ENCODE results near the gene GNA14.
"Not testable (repeated sequence)": the region's sequence is repeated elsewhere in the genome, so short reads cannot be mapped to it uniquely, and the experiment has no call there.

The GNA14 gene

DNA sequence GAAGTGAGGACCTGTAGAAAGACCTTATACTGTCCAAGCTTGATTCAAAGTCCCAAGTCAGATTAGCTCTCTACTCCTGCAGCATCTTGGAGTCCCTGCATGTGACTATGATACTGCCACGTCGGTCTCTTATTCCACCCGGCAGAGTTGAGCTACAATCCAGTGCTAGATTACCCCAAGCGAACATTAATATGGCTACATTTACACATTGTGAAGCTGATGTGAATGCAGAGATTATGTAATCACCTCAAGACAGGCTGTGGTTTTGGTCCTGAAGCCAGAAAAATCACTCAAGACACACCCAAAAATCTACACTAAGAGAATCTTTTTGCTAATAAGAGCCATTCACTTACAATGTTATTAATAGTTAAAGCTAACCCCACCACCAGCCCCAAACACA lies 116.7 kb downstream of the GNA14 start:
- ATAC-seq, result no peak

DNA sequence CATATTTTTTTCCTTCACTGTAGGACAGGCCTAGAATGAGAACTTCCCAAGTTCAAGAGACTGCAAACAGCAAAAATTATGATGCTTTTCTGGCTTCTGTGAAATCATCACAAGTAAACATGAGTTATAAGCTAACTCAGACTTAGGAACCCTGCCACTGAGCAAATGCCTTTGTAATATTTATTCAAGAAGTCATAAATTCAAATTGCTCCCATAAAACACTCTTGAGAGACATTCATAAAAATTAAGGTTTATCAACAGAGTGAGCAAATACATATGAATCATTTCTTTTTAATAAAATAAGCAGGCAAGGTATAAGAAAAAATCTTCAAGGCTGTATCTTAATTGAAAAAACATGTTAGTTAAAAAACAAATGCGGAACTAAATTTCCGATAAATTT lies 124.2 kb downstream of the GNA14 start:
- ATAC-seq, result no peak

DNA sequence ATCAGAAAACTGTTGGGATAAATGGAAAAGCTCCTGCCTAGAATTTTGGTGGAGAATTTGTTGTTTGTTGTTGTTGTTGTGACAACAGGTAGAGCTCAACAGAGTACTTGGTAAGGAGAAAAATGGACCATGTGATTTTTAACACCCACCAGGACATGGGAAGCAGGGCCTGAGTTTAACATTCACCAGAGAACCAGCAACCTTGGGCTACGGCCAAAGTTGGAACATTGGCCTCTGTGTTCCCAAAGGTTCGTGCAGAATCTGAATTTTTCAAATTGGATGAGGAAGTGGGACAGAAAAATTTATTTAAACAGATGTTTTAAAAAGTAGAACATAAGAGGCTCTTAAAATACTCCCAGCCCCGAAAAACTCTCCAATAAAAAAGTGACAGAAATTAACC lies 127.0 kb downstream of the GNA14 start:
- ATAC-seq, result no peak

DNA sequence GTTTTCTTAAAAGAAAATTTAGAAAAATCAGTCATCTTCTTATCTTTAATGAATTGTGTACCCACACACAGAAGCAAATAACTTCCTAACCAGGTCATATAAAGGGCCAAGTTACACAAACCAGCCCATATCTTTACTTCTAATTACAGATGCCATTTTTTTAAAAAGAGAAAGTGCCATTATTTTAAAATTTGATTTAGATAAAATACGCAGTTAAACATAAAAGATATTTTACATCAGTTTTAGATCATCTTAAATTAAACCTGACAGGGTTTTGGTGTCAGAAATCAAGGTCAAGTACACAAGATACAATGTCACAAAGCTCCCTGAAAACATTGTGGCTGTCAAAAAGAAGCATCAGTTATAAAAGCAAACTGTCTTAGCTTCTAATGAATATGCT lies 129.4 kb downstream of the GNA14 start:
- no peak for ATAC-seq

DNA sequence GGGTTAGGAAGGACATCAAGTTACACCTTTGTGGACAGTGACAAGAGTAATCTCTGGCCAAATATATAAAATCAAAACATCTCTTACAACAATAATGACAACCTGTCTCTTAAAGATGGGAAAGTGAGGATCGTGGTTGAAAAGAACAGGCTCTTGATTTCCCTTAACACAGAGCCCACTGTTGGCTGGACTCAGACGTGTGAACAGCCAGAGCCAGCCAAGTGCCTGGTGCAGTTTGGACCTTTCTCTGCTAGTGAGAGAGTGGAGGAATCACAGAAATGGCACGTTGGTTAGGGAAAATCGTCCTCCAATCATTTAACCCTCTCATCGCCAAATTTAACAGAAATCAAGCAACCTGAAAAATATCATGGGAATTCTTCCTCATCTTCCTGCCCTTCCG lies 131.3 kb downstream of the GNA14 start:
- ATAC-seq, result no peak

DNA sequence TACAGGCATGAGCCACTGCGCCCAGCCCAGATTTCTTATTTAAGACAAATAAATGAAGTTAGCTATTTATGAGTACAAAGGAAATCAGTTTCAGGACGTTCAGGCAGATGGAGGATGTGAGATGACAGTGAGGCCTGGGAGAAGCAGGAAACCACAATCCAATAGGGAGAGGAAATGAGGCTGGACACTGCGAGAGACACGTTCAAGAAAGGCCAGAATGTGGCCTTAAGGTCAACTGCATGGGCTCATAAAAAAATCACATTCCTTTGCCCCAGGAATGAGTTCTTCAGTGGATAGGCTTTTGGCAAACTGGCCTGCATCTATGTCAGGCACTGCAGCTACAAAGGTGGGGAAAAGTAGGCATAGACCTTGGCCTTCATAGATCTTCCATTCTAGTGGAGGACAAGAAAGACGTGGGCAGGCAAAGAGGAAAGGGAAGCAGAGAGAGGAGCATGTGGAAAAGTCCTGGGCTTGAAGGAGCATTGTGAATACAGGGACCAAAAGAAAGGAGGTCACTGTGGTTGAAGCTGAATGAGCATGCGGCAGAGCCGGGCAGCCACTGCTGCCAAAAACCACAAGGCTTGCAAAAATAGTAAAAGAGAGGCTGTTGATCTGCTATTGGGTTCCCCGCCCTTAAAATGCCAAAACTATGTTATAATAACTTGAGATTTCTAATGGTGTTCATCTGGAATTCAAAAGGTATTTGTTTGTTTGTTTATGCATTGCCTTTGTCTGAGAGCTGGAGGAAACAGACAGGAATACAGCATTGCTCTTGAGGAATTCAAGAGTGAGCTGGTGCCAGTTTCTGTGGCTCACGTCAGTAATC lies 133.0 kb downstream of the GNA14 start:
- no peak for ATAC-seq

DNA sequence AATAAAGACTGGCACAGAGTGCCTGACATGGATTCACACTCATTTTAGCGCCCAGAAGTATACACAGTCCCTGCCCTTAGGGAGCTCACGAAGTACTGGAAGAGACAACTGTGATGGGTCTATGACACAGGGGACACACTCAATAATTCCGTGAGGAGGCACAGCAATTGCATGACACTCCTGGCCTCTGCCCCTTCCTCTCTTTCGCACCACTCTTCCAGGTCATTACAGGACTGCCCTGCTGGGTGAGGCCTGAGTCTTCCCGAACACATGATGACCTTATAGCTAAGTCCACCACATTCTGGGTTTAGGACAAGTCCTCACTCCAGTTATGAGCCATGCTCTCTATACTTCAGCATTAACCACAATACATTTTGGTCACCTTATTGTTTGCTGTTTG lies 134.7 kb downstream of the GNA14 start:
- ATAC-seq, result no peak

DNA sequence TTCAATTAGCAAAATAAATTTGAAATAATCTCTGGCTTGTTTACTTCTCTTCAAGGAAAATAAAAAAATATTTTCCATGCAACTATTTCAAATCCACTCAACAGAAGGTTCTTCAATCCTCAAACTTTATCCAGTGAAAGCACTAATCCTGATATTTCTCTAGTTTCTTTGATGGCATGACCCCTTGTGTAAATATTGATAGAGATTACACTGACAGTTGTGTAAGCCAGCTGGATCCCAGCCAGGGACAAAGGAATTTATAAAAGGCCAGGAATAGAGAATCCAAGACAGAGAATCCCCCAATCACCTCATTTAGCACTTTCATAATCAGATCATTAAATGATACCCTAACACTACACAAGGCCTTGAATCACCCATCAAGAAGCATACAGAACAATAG lies 135.2 kb downstream of the GNA14 start:
- no peak for ATAC-seq

DNA sequence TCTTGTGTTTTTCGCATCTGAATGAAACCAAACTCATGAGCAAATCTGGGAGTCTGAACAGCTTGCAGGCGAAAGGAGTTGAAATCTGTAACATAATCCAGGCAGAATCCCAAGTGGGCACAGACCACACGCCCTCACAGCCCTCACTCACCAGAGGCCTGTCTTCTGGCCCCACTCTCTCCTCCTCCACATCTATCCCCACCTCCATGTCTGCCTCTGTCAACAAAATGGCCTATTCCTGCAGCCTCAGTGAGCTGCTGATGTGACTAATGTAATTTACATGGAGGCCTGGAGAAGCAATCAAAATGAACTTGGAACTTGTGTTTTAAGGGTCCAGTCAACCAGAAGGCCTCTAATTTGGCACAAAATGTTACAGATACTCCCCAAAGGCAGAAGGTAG lies 136.6 kb downstream of the GNA14 start:
- ATAC-seq, result no peak

DNA sequence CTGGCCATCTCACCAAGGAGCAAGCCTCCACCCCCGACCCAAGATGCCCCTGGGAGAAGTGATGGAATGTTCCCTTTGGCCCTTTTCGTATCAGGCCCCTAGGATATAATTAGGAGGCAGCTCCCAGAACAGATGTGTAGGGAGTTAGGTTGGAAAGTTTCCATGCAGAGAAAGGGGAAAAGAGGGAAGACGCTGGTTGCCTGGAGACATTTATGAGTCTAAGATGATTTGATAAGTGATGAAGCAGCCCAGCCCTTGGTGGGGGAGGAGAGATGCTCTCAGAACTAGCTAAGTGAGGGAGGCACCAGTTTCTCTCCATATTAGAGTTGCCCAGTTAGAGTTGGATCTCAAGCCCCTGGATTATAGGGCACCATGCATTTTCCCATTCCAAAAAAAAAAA lies 137.5 kb downstream of the GNA14 start:
- no peak for ATAC-seq

DNA sequence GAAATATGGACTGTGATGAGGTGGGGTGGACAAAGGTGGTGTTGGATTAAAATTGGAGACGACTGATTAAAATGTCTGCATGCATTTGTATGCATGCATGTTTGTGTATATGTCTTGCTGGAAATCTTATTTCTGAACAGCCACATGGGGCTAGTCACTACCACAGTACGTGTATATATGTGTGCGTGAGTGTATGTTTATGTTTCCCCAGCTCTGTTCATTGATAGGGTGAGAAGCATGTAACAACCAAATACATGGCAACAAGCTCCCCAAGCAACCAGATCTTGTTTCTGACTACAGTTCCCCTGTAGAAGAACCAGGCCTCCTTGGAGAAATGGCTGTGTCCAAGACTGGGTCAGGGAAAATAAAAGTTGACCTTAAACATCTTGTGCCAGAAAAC lies 139.7 kb downstream of the GNA14 start:
- ATAC-seq, result no peak

DNA sequence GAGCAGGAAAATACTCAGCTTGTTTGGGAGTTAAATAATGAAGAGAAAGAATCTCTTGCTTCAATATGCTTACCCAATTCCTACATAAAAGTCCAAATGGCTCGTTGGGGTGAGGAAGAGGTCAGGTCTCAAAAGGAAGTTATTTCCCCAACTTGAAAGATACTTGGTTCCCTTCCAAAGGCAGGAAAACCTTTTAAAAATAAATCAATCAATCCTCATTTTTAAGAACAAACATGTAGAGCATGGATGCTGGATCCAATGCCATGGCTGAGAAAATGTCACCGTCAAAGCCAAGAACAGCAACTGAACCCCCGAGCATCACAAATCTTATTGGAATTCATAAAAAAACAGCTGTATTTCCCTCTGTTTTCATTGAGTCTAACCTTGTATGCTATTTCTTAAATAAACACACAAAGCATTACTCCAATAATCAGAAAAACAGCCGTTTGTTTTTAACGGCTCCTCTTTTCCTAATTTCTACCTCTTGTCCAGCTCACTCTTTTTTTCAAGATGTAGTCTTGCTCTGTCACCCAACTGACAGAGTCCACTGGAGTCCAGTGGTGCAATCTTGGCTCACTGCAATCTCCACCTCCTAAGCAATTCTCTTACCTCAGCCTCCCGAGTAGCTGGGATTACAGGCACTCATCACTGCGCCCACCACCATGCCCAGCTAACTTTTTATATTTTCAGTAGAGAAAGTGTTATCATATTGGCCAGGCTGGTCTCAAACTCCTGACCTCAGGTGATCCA lies 140.7 kb downstream of the GNA14 start:
- no peak for ATAC-seq

DNA sequence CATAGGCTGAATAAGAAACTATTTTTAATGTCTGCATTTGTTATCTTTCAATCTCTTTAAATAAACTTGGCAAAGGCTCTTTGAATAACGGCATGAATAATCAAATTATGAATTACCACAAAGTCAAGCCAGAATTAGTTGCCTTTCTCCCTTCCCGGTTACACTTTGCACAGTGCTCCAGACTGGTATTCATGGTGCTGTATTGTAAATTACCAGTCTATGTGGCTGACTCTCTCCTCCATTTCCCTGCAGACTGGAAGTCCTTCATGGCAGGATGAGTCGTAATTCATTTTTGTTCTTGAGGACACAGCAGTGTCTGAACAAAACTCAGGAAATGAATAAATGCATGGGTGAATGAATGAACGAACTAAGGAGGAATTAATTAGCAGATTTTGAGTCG lies 142.9 kb downstream of the GNA14 start:
- ATAC-seq, result no peak

DNA sequence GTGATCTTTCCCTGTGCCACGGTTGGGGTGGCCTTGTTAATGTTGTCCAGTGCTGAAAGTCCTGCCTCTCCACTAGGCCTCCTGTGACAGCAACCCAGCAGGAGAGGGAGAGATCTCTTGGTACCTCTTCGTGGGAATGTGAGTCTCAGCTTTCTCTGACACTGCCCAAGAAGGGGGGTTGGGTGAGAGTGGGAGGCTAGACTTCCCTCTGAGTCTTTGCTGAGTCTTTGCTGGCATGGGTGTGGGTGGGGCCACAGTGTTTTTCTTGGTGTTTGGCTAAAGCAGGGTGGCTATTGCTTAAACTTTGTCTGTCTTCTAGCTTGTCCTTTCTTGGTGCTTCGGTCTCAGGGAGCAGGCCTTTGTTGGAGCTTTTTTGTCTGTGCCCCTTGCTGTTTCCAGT lies 145.6 kb downstream of the GNA14 start:
- ATAC-seq, result no peak

DNA sequence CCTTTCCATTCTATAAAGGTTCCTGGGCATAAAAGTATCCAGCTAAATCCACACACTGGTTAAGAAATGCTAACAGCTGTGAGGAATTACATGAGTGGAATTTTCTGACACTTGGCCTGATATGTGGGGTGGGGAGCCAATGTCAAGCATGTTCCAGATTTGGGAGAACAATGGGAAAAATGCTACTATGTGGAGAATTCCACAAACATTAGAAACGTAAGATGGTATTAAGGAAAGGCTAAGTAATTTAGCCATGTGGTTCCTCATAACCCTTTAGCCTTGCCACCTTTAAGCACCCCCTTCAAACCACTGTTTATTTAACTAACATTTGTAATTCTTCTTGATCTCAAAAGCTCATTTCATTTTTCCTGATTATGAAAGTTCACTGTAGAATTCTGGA lies 149.2 kb downstream of the GNA14 start:
- ATAC-seq, result no peak

DNA sequence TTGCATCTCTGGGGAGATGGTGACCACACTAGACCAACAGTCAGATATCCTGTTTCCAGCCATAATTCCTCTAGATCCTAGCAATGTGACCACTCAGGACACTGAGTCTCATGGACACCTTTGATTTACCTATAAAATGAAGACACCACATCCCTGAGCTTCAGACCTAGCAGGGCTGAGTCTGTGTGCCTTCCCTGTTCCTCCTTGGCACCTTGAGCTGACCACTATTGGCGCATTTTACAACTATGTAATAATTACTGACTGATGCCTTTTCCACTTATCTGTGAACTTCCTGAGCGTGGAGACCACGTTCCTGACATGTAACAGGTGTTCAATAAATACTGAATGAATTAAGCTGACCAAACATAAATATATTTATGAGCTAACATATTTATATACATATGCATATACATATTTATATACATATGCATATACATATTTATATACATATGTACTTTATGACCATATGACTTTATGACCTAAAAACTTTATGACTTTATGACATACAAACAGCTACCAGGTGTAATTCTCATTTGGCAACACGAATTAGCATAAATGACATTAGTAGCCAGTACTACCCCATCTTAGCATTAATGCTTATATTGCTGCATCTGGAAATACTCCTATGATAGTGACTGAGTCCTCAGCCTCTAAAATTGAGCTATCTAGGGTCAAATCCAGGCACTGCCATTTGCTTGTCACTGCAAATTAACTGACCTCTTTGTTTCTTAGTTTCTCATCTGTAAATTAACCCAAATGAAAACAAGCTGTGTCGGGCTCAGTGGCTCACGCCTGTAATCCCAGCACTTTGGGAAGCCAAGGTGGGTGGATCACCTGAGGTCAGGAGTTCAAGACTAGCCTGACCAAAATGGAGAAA lies 150.6 kb downstream of the GNA14 start:
- no peak for ATAC-seq

DNA sequence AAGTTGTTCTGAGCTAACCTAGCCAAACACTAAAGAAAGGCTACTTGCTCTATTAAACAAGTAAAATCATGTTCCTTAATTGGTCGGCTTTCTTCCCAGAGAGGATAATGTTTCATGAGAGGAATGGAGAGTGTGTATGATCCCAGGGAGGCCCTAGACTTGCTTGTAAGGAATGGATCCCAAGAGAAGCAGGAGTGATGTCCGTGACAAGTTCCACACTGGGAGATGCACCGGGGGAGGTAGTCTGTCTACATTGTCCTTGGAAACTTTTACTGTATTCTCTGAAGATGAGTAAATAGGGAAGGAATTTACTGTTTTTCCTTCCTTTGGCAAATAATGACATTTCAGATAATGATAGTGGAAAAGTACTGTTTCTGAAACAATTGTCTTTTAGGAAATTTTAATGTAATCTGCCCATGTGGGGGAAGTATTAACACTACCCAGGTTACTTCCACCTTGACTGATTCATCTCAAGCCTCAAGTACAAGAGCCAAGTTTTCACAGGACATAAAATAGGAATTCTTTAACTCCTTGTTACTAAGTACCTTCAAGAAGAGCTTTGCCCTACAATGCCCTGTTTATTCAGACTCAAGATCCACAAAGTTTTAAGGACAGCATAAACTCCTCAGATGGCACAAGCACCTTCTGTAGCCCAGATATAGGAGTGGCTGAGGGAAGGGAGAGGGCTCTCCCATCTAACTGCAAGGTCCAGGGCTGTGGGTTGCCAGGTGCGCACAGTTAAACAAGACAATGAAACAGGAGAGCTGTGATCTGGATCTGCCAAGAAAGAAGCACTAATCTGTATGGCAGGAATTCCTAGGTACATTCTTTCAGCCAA lies 152.1 kb downstream of the GNA14 start:
- no peak for ATAC-seq

DNA sequence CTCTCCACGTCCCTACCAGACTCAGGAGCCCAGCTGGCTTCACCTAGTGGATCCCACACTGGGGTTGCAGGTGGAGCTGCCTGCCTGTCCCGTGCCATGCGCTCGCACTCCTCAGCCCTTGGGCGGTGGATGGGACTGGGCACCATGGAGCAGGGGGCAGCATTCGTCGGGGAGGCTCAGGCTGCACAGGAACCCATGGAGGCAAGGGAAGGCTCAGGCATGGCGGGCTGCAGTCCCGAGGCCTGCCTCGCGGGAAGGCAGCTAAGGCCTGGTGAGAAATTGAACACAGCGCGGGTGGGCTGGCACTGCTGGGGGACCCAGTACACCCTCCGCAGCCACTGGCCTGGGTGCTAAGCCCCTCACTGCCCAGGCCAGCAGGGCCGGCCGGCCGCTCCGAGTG lies 157.8 kb downstream of the GNA14 start:
- ATAC-seq, result not testable (repeated sequence)

DNA sequence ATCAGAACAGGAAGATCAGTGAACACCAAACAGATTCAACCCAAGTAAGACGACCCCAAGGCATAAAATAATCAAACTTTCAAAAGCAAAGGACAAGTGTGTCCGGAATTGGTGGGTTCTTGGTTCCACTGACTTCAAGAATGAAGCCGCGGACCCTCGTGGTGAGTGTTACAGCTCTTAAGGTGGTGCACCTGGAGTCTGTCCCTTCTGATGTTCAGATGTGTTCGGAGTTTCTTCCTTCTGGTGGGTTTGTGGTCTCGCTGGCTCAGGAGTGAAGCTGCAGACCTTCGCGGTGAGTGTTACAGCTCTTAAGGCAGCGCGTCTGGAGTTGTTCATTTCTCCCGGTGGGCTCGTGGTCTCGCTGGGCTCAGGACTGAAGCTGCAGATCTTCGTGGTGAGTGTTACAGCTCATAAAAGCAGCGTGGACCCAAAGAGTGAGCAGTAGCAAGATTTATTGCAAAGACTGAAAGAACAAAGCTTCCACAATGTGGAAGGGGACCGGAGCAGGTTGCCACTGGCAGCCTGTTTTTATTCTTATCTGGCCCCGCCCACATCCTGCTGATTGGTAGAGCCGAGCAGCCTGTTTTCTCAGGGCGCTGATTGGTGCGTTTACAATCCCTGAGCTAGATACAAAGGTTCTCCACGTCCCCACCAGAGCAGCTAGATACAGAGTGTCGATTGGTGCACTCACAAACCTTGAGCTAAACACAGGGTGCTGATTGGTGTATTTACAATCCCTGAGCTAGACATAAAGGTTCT lies 158.5 kb downstream of the GNA14 start:
- ATAC-seq, result not testable (repeated sequence)

DNA sequence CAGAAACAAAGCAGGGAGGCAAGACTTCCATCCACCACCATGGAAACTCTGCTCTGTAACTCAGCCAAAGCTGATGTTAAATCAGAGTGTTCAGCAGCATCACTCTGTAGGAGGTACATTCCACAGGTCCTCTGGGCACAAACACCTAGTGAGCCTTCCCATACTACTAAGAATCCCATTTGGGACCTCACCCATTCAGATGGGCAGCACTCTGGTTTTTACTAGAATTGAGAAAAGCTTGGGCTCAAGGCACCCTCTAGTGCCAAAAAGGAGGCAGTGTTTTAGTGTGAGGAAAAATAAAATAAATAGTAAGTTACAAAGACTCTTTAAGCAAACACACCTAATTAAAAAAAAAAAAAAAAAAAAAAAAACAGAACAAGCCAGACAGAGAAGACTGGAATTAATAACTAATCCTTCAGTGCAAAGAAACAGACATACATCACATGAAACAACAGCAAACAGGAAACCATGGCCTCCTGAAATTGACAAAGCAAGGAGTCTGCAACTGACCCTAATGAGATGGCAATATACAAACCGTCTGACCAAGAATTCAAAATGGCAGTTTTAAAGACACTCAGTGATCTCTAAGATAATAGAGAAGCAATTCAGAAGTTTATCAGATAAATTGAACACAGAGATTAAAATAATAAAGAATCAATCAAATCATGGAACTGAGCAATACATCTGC lies 159.5 kb downstream of the GNA14 start:
- no peak for ATAC-seq

DNA sequence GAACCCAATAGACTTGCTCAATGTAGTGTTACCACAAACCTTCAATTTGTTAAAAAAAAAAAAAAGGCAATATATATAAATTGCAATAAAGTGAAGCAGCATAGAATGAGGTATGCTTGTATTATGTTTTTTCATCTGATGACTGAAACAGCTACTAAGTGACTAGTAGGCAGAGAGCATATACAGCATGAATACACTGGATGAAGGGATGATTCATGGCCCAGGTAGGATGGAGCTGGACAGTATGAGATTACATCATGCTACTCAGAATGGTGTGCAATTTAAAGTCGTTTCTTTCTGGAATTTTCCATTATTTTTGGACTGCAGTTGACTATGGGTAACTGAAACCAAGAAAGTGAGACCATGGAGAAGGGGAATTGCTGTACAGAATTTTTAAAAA lies 161.2 kb downstream of the GNA14 start:
- ATAC-seq, result peak; percentile 58 to 67
